GM13977 (cell line): ENCODE data around the gene ABCC3.

Experiments used
- DNase-seq: peaks from one replicate; pipeline ENCODE4 v3.0.0; 2012; ENCODE audit warnings: low spot score
- CTCF ChIP-seq: IDR thresholded peaks from 2 replicates; pipeline ENCODE4 v1.5.1; 2012; ENCODE audit warnings: mild to moderate bottlenecking, control low read depth; ENCODE audit not compliant: insufficient read depth; ENCODE audit errors: extremely low read depth, missing control alignments
- in situ Hi-C: fragments of 300-500 bp; cut with MboI; formaldehyde crosslinking; loops from one replicate; pipeline ENCODE4 v1.12.0; 2022; ENCODE audit warnings: low sequenced_read_pairs, low pct_unique_long_range_greater_than_20kb, mixed read lengths, inconsistent platforms; ENCODE audit not compliant: unreplicated experiment

Gene ABCC3

GRCh38 chr17:50664788-50665458 is 30.2 kb downstream of the ABCC3 start:
- no peak for TF ChIP-seq CTCF
- no peak for DNase-seq
- in situ Hi-C loops = no loop called here

- no peak for DNase-seq
- no peak for TF ChIP-seq CTCF
- in situ Hi-C loops = no loop called here
Measured at GRCh38 chr17:50665838-50666237, 31.2 kb downstream of the ABCC3 start.

- in situ Hi-C loops = no loop called here
- TF ChIP-seq CTCF = no peak
- DNase-seq = no peak
Measured at GRCh38 chr17:50666316-50666715, 31.6 kb downstream of the ABCC3 start.

- no peak for DNase-seq
- TF ChIP-seq CTCF = no peak
- in situ Hi-C loops = no loop called here
Measured at GRCh38 chr17:50667259-50668024, 32.8 kb downstream of the ABCC3 start.

- no peak for TF ChIP-seq CTCF
- in situ Hi-C loops = no loop called here
- DNase-seq = no peak
Measured at GRCh38 chr17:50668025-50668837, 33.5 kb downstream of the ABCC3 start.

GRCh38 chr17:50668838-50669581 is 34.3 kb downstream of the ABCC3 start:
- no peak for DNase-seq
- in situ Hi-C loops = no loop called here
- TF ChIP-seq CTCF = no peak
